ENCODE data around the gene NOC2L. TPM values are rescaled to one million over a fixed set of nuclear protein-coding genes. Genes with fewer than 3 reads are reported as not detected.

NOC2L gene
- total RNA-seq, 3 donors from 2014 or later, result 36.2 to 38.7 (median 38.2) TPM

DNA sequence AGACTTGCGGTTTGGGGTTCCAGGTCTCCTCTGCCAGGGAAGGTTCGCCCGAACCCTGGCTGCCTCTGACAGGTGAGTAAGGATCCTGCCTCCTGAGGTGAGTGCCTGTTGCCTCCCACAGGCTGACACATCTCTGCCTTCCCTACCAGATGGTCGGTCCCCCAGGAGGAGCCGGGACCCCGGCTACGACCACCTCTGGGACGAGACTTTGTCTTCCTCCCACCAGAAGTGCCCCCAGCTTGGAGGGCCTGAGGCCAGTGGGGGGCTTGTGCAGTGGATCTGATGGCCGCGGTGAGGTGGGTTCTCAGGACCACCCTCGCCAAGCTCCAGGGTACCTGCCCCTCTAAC, 15.2 kb upstream of the NOC2L start:
- H3K27ac ChIP-seq, result no peak overlapping the region
- no peak overlapping the region for H3K4me3 ChIP-seq
- TF ChIP-seq POLR2AphosphoS5 (IDR thresholded peaks at IDR 0.05) (no peak), POLR2A (IDR thresholded peaks at IDR 0.05) (no peak)
- TF ChIP-seq, protein P1, sequence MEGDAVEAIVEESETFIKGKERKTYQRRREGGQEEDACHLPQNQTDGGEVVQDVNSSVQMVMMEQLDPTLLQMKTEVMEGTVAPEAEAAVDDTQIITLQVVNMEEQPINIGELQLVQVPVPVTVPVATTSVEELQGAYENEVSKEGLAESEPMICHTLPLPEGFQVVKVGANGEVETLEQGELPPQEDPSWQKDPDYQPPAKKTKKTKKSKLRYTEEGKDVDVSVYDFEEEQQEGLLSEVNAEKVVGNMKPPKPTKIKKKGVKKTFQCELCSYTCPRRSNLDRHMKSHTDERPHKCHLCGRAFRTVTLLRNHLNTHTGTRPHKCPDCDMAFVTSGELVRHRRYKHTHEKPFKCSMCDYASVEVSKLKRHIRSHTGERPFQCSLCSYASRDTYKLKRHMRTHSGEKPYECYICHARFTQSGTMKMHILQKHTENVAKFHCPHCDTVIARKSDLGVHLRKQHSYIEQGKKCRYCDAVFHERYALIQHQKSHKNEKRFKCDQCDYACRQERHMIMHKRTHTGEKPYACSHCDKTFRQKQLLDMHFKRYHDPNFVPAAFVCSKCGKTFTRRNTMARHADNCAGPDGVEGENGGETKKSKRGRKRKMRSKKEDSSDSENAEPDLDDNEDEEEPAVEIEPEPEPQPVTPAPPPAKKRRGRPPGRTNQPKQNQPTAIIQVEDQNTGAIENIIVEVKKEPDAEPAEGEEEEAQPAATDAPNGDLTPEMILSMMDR (IDR thresholded peaks at IDR 0.05), result no peak
- H3K4me1 ChIP-seq, result peaks cover 0 to 6% of the 10 kb centered on the region in 2 donors
- intact Hi-C loops (cut with DNase I; ENCODE audit: low total_unique reads), result no loop called here
- no peaks in the 10 kb centered on the region for H3K36me3 ChIP-seq
- H3K27me3 ChIP-seq, result peaks cover 2 to 26% of the 10 kb centered on the region in 2 donors
- H3K9me3 ChIP-seq, result no peaks in the 10 kb centered on the region
- DNase-seq (ENCODE audit: low spot score in 2 of 2), result no peak

DNA sequence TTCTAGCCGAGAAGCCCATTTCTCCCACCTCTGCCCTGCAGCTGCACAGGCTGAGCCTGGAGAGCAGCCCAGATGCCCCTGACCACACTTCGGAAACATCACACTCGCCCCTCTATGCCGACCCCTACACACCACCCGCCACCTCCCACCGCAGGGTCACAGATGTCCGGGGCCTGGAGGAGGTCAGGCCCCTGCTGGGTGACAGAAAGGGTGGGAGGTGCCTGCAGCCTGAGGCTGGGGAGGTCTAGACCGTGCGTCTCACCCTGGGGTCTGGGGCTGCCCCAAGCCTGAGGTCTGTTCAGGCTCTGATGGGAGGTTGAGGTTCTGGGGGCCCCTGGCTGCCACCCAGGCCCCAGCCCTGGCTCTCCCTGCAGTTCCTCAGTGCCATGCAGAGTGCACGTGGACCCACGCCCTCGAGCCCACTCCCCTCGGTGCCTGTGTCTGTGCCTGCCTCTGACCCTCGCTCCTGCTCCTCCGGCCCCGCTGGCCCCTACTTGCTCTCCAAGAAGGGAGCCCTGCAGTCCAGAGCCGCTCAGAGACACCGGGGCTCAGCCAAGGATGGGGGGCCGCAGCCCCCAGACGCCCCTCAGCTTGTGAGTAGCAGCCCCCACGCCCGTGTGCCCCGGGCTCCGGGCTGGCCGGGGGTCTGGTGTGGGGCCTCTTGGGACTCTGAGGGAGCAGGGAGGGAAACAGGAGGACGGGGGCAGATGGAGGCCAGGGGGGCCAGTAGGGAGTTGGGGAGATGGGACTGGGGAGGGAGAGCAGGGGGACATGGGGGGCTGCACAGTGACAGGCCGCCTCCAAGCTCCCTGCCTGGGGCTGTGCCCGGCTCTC, 14.6 kb upstream of the NOC2L start:
- Histone ChIP-seq H3K4me3 (no peak overlapping the region), H3K27me3 (peaks cover 2 to 26% of the 10 kb centered on the region in 2 donors), H3K9me3 (no peaks in the 10 kb centered on the region), H3K4me1 (peaks cover 0 to 6% of the 10 kb centered on the region in 2 donors), H3K36me3 (no peaks in the 10 kb centered on the region), H3K27ac (no peak overlapping the region)
- no peak for TF ChIP-seq POLR2AphosphoS5 (IDR thresholded peaks at IDR 0.05)
- TF ChIP-seq POLR2A (IDR thresholded peaks at IDR 0.05), result no peak
- DNase-seq (ENCODE audit: low spot score in 2 of 2), result no peak
- intact Hi-C loops (cut with DNase I; ENCODE audit: low total_unique reads), result no loop called here

DNA sequence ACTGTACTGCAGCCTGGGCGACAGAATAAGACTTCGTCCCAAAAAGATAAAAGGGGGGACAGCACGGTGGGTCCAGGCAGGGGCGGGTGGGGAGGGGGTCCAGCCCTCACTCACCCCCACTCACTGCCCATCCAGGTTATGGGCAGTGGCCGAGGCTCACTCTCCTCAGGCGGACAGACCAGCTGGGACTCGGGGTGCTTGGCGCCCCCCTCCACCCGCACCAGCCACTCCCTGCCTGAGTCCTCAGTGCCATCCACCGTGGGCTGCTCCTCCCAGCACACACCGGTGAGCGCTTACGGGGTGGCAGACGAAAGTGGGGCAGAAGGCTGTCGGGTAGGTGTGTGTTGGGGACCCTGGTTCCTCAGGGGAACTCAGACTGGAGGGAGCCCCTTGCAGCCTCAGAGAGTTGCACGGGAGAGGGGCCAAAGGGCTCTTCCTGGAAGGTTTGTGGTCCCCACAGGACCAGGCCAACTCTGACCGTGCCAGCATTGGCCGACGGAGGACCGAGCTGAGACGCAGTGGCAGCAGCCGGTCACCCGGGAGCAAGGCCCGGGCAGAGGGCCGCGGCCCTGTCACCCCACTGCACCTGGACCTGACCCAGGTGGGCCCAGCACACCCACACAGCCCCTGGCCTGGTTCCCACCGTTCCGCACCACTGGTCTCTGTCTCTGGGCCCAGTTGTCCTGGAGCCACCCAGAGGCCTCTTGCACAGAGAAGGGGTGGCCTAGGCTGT, 13.8 kb upstream of the NOC2L start:
- Histone ChIP-seq H3K27ac (no peak overlapping the region), H3K36me3 (no peaks in the 10 kb centered on the region), H3K4me3 (no peak overlapping the region), H3K27me3 (peaks cover 2 to 28% of the 10 kb centered on the region in 2 donors), H3K4me1 (peaks cover 0 to 8% of the 10 kb centered on the region in 2 donors), H3K9me3 (no peaks in the 10 kb centered on the region)
- no peak for DNase-seq (ENCODE audit: low spot score in 2 of 2)
- TF ChIP-seq POLR2A (IDR thresholded peaks at IDR 0.05) (no peak), POLR2AphosphoS5 (IDR thresholded peaks at IDR 0.05) (no peak)
- TF ChIP-seq, protein P1 (IDR thresholded peaks at IDR 0.05), result no peak
- intact Hi-C loops (cut with DNase I; ENCODE audit: low total_unique reads), result no loop called here

DNA sequence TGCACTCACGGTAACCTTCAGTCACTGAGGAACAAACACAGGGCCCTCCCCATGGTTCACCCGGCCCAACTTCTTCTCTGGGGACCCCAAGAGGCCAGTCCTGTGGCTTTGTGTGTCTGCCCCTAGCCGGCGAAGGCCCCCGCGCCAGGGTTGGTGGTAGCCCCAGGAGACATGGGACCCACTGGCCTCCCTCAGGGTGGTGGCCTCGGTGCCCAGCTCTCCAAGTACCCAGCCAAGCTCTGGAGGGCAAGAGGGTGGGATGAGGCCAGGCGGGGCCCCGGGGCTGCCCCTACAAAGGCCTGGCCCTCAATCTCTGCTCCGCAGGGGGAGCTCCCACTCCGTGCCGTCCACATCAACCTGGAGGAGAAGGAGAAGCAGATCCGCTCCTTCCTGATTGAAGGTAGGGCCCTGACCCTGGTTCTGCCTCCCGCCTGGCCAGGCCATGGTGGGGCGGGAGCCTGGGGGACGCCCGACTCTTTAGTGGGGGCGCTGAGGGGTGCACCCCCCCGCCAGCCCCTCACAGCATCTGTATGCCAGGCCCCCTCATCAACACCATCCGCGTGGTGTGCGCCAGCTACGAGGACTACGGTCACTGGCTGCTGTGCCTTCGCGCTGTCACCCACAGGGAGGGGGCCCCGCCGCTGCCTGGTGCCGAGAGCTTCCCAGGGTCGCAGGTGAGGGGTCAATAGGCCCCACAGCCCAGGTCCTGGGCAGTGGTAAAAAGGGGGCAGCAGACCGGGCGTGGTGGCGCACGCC, 12.9 kb upstream of the NOC2L start:
- no peak overlapping the region for H3K27ac ChIP-seq
- H3K4me3 ChIP-seq, result no peak overlapping the region
- intact Hi-C loops (cut with DNase I; ENCODE audit: low total_unique reads), result no loop called here
- peaks cover 0 to 16% of the 10 kb centered on the region in 2 donors for H3K4me1 ChIP-seq
- H3K27me3 ChIP-seq, result peaks cover 2 to 29% of the 10 kb centered on the region in 2 donors
- no peaks in the 10 kb centered on the region for H3K36me3 ChIP-seq
- TF ChIP-seq POLR2AphosphoS5 (IDR thresholded peaks at IDR 0.05) (no peak), POLR2A (IDR thresholded peaks at IDR 0.05) (no peak)
- TF ChIP-seq, protein P1 (IDR thresholded peaks at IDR 0.05), result no peak
- no peak for DNase-seq (ENCODE audit: low spot score in 2 of 2)
- H3K9me3 ChIP-seq, result no peaks in the 10 kb centered on the region

DNA sequence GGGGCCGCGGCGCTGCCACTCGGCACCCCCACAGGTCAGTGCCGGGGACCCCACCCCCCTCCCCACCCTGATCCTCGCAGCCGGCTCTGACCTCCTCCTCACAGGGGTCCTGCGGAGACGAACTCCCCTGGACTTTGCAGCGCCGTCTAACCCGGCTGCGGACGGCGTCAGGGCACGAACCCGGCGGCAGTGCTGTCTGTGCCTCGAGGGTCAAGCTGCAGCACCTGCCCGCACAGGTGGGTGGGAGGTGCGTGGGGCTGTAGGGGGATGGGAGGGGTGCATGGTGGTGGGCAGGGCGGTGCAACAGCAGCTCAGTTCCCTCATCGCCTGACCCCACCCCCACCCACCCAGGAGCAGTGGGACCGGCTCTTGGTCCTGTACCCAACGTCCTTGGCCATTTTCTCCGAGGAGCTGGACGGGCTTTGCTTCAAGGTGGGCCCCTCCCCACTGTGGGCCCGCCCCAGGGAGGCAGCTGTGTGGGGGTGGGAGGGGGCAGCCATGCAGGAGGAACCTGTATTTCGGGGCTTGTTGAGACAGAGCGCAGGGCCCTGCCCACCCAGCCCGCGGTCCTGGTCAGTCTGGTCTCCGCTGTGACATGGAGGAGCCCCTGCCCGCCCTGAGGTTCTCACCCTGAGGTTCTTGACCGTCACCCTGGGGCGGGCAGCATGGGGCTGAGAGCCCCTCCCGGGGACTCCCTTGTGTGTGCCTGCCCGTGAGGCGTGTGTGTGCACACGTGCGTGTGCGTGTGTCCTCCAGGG, 12.1 kb upstream of the NOC2L start:
- no peak for DNase-seq (ENCODE audit: low spot score in 2 of 2)
- TF ChIP-seq POLR2A (IDR thresholded peaks at IDR 0.05), result no peak
- TF ChIP-seq, protein P1 (IDR thresholded peaks at IDR 0.05), result no peak
- H3K9me3 ChIP-seq, result no peaks in the 10 kb centered on the region
- H3K27me3 ChIP-seq, result peaks cover 2 to 29% of the 10 kb centered on the region in 2 donors
- peaks cover 0 to 16% of the 10 kb centered on the region in 2 donors for H3K4me1 ChIP-seq
- H3K4me3 ChIP-seq, result no peak overlapping the region
- no peak overlapping the region for H3K27ac ChIP-seq
- intact Hi-C loops (cut with DNase I; ENCODE audit: low total_unique reads), result no loop called here
- H3K36me3 ChIP-seq, result no peaks in the 10 kb centered on the region

All from breast epithelium (tissue), 4 donors.